Activated CD8-positive, alpha-beta memory T cell treated with anti-CD3 and anti-CD28 coated beads, Interleukin-2, amount 10 ng/mL, durations not matched to agents 7 days and 5 days (primary cell): Measurements from ENCODE around the gene AP4S1. TPM values are rescaled to one million over a fixed set of nuclear protein-coding genes. Genes with fewer than 3 reads are reported as not detected.
A peak's percentile ranks its signal among the peaks of the same experiment; 100 is the strongest.

Source experiments
- ATAC-seq: fragments of 150-1000 bp; cut with Tn5 transposase; one replicate; pipeline ENCODE4 v1.10.0; 2021; ENCODE audit warnings: moderate library complexity
- CTCF ChIA-PET: fragments of 350-600 bp; sonication (Branson Sonifier 250); formaldehyde crosslinking; loops from one replicate; lab custom pipeline; 2021; ENCODE audit warnings: antibody characterized with exemption; lab: Charles Lee
- DNase-seq: peaks from one replicate; pipeline ENCODE4 v3.0.0-alpha.2; 2020
- H3K27ac Mint-ChIP-seq: one replicate; pipeline ENCODE4 v1.8.0; 2021; ENCODE audit warnings: mild to moderate bottlenecking, mixed read lengths
- H3K27me3 Mint-ChIP-seq: one replicate; pipeline ENCODE4 v1.8.0; 2021; ENCODE audit warnings: mixed read lengths
- H3K36me3 Mint-ChIP-seq: one replicate; pipeline ENCODE4 v1.8.0; 2021; ENCODE audit warnings: mild to moderate bottlenecking, mixed read lengths
- H3K4me1 Mint-ChIP-seq: one replicate; pipeline ENCODE4 v1.8.0; 2021; ENCODE audit warnings: mixed read lengths
- H3K4me3 Mint-ChIP-seq: one replicate; pipeline ENCODE4 v1.8.0; 2021; ENCODE audit warnings: mild to moderate bottlenecking, moderate library complexity, mixed read lengths
- H3K9me3 Mint-ChIP-seq: one replicate; pipeline ENCODE4 v1.8.0; 2022; ENCODE audit warnings: low read depth, mixed read lengths
- total RNA-seq, 2 experiments: library from RNA; stranded (reverse); gene quantifications; one replicate each; pipeline ENCODE4 v1.2.3, GENCODE V29; 2021

Gene AP4S1
- total RNA-seq, 2 experiments from 2014 or later, result 4.7 to 4.9 TPM

GRCh38 chr14:31018057-31018645 lies 7.3 kb upstream of the AP4S1 start:
- DNase-seq (no peak), ATAC-seq (no peak)
- peaks cover 10% of the 10 kb centered on the region for H3K4me1 Mint-ChIP-seq
- H3K27me3 Mint-ChIP-seq, result no peaks in the 10 kb centered on the region
- peaks cover 20% of the 10 kb centered on the region for H3K36me3 Mint-ChIP-seq
- H3K9me3 Mint-ChIP-seq, result no peaks in the 10 kb centered on the region
- CTCF ChIA-PET, result no interaction called here
- H3K4me3 Mint-ChIP-seq, result no peak overlapping the region
- no peak overlapping the region for H3K27ac Mint-ChIP-seq

GRCh38 chr14:31020834-31021575 lies 4.4 kb upstream of the AP4S1 start:
- Mint-ChIP-seq H3K27me3 (no peaks in the 10 kb centered on the region), H3K4me1 (peaks cover 24% of the 10 kb centered on the region), H3K9me3 (no peaks in the 10 kb centered on the region), H3K36me3 (peaks cover 26% of the 10 kb centered on the region), H3K27ac (no peak overlapping the region), H3K4me3 (no peak overlapping the region)
- CTCF ChIA-PET, result no interaction called here
- ATAC-seq, result no peak
- no peak for DNase-seq

GRCh38 chr14:31021576-31021949 lies 3.9 kb upstream of the AP4S1 start:
- Mint-ChIP-seq H3K4me1 (peaks cover 24% of the 10 kb centered on the region), H3K36me3 (peaks cover 26% of the 10 kb centered on the region), H3K4me3 (no peak overlapping the region), H3K27me3 (no peaks in the 10 kb centered on the region), H3K9me3 (no peaks in the 10 kb centered on the region), H3K27ac (no peak overlapping the region)
- CTCF ChIA-PET, result no interaction called here
- no peak for ATAC-seq
- DNase-seq, result no peak

- no peak overlapping the region for H3K4me3 Mint-ChIP-seq
- DNase-seq (no peak), ATAC-seq (no peak)
- H3K9me3 Mint-ChIP-seq, result no peaks in the 10 kb centered on the region
- H3K27me3 Mint-ChIP-seq, result no peaks in the 10 kb centered on the region
- peaks cover 26% of the 10 kb centered on the region for H3K36me3 Mint-ChIP-seq
- peaks cover 31% of the 10 kb centered on the region for H3K4me1 Mint-ChIP-seq
- CTCF ChIA-PET, result no interaction called here
- H3K27ac Mint-ChIP-seq, result no peak overlapping the region
Observed at GRCh38 chr14:31022386-31022785, 3.1 kb upstream of the AP4S1 start.

- DNase-seq (no peak), ATAC-seq (no peak)
- Mint-ChIP-seq H3K4me1 (peaks cover 41% of the 10 kb centered on the region), H3K27me3 (no peaks in the 10 kb centered on the region), H3K4me3 (peak overlapping the region; percentile 40), H3K36me3 (peaks cover 22% of the 10 kb centered on the region), H3K9me3 (no peaks in the 10 kb centered on the region), H3K27ac (peak overlapping the region; percentile 31)
- CTCF ChIA-PET, result interaction anchor here (1.1 kb wide), 1 partner anchor 59 kb away, joined by 3 read pairs; no protein-coding TSS in a partner anchor
Observed at GRCh38 chr14:31024010-31024480, 1.4 kb upstream of the AP4S1 start.

- no peak for ATAC-seq
- Mint-ChIP-seq H3K27ac (peak overlapping the region; percentile 91), H3K36me3 (peaks cover 22% of the 10 kb centered on the region), H3K4me1 (peaks cover 48% of the 10 kb centered on the region), H3K9me3 (no peaks in the 10 kb centered on the region), H3K27me3 (no peaks in the 10 kb centered on the region), H3K4me3 (peak overlapping the region; percentile 90)
- DNase-seq, result no peak
- CTCF ChIA-PET, result interaction anchor here (1.1 kb wide), 1 partner anchor 58 kb away, joined by 3 read pairs; no protein-coding TSS in a partner anchor
Observed at GRCh38 chr14:31024577-31025366, 677 bp upstream of the AP4S1 start.

- Mint-ChIP-seq H3K4me3 (peak within 1 kb of the TSS; percentile 90), H3K27me3 (no peaks in the 10 kb centered on the region), H3K9me3 (no peaks in the 10 kb centered on the region), H3K4me1 (peaks cover 51% of the 10 kb centered on the region), H3K36me3 (peaks cover 19% of the 10 kb centered on the region), H3K27ac (peak within 1 kb of the TSS; percentile 96)
- CTCF ChIA-PET, result interaction anchor here (1.4 to 1.9 kb wide), 2 partner anchors 92 to 102 kb away, joined by 3 to 5 read pairs; no protein-coding TSS in a partner anchor
- ATAC-seq, result no peak
- no peak for DNase-seq
Observed at GRCh38 chr14:31026077-31026449, 614 bp downstream of the AP4S1 start, which contains the start of gene STRN3. STRN3 (minus strand) TSS chr14:31026379; CDS start chr14:31026185, 194 bp downstream.

GRCh38 chr14:31026450-31027235 lies 1.2 kb downstream of the AP4S1 start:
- DNase-seq (peak; percentile 96), ATAC-seq (peak; percentile 94)
- H3K4me3 Mint-ChIP-seq, result peak overlapping the region; percentile 90
- no peaks in the 10 kb centered on the region for H3K9me3 Mint-ChIP-seq
- CTCF ChIA-PET, result interaction anchor here (0.6 to 1.9 kb wide), 3 partner anchors 92 to 102 kb away, joined by 3 to 5 read pairs (median 3); no protein-coding TSS in a partner anchor
- no peaks in the 10 kb centered on the region for H3K27me3 Mint-ChIP-seq
- peaks cover 55% of the 10 kb centered on the region for H3K4me1 Mint-ChIP-seq
- H3K27ac Mint-ChIP-seq, result peak overlapping the region; percentile 96
- peaks cover 13% of the 10 kb centered on the region for H3K36me3 Mint-ChIP-seq

GRCh38 chr14:31027847-31028246 lies 2.4 kb downstream of the AP4S1 start:
- no peak for ATAC-seq
- peaks cover 59% of the 10 kb centered on the region for H3K4me1 Mint-ChIP-seq
- no peaks in the 10 kb centered on the region for H3K9me3 Mint-ChIP-seq
- no peak overlapping the region for H3K4me3 Mint-ChIP-seq
- H3K36me3 Mint-ChIP-seq, result peaks cover 8% of the 10 kb centered on the region
- no peak for DNase-seq
- no peaks in the 10 kb centered on the region for H3K27me3 Mint-ChIP-seq
- H3K27ac Mint-ChIP-seq, result no peak overlapping the region
- CTCF ChIA-PET, result no interaction called here

GRCh38 chr14:31029016-31029970 lies 3.8 kb downstream of the AP4S1 start:
- H3K36me3 Mint-ChIP-seq, result peaks cover 3% of the 10 kb centered on the region
- no peak for ATAC-seq
- H3K4me3 Mint-ChIP-seq, result no peak overlapping the region
- no peaks in the 10 kb centered on the region for H3K9me3 Mint-ChIP-seq
- CTCF ChIA-PET, result interaction anchor here (1.2 kb wide), 1 partner anchor 392 kb away, joined by 3 read pairs; no protein-coding TSS in a partner anchor
- no peak for DNase-seq
- H3K27ac Mint-ChIP-seq, result peak overlapping the region; percentile 75
- peaks cover 49% of the 10 kb centered on the region for H3K4me1 Mint-ChIP-seq
- no peaks in the 10 kb centered on the region for H3K27me3 Mint-ChIP-seq

GRCh38 chr14:31030469-31030868 lies 5.0 kb downstream of the AP4S1 start:
- ATAC-seq (no peak), DNase-seq (no peak)
- H3K9me3 Mint-ChIP-seq, result no peaks in the 10 kb centered on the region
- H3K4me1 Mint-ChIP-seq, result peaks cover 42% of the 10 kb centered on the region
- H3K36me3 Mint-ChIP-seq, result no peaks in the 10 kb centered on the region
- CTCF ChIA-PET, result no interaction called here
- no peak overlapping the region for H3K4me3 Mint-ChIP-seq
- no peaks in the 10 kb centered on the region for H3K27me3 Mint-ChIP-seq
- no peak overlapping the region for H3K27ac Mint-ChIP-seq

- ATAC-seq (no peak), DNase-seq (no peak)
- H3K27me3 Mint-ChIP-seq, result no peaks in the 10 kb centered on the region
- CTCF ChIA-PET, result no interaction called here
- H3K9me3 Mint-ChIP-seq, result no peaks in the 10 kb centered on the region
- H3K36me3 Mint-ChIP-seq, result no peaks in the 10 kb centered on the region
- no peak overlapping the region for H3K27ac Mint-ChIP-seq
- no peak overlapping the region for H3K4me3 Mint-ChIP-seq
- peaks cover 8% of the 10 kb centered on the region for H3K4me1 Mint-ChIP-seq
Observed at GRCh38 chr14:31036552-31036951, 11.1 kb downstream of the AP4S1 start.
